C4-2B (cell line): ENCODE data around the gene DPP6.

Experiments
- CTCF ChIP-seq: fragments of 450-650 bp; conservative IDR thresholded peaks from 2 replicates; pipeline ENCODE4 v1.5.1; 2017; ENCODE audit warnings: mild to moderate bottlenecking
- ZFX ChIP-seq: fragments of 450-650 bp; IDR thresholded peaks from 2 replicates; pipeline ENCODE4 v1.6.1; 2017

- no peak for TF ChIP-seq CTCF
- no peak for TF ChIP-seq ZFX
Observed at GRCh38 chr7:154769001-154769400, 716.8 kb downstream of the DPP6 start.
